HG03159 (cell line): ENCODE data around the gene USB1.

Source experiments
- ATAC-seq: cut with Tn5 transposase; IDR thresholded peaks from one replicate; pipeline ENCODE4 v1.9.1; 2021; ENCODE audit warnings: mild to moderate bottlenecking, moderate library complexity; ENCODE audit not compliant: unreplicated experiment

The USB1 gene

DNA sequence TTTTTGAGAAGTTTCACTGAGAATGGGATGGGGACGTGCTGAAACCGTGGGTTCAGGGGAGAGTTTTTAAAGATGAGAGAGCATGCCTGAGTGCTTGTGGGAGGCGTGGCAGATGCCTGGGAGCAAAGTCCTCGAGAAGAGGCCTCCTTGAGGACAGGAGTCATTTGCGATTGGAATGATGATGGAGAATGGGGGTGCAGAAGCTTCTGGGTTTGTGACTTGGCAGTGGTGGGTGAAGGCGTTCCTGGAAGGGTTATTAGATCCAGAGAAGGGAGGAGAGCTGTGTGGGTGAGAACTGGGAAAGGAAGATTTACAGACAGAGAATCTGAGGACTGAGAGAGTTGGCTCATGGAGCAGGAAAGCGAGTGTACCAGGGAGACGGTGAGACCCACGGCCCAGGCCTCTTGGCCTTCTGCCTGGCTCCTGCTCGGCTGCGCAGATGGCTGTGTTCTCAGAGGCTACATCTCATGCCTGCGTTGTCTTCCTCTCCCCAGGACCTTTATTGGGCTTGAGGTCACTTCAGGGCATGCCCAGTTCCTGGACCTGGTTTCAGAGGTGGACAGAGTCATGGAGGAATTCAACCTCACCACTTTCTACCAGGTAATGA is 15.7 kb downstream of the USB1 start:
- no peak for ATAC-seq

DNA sequence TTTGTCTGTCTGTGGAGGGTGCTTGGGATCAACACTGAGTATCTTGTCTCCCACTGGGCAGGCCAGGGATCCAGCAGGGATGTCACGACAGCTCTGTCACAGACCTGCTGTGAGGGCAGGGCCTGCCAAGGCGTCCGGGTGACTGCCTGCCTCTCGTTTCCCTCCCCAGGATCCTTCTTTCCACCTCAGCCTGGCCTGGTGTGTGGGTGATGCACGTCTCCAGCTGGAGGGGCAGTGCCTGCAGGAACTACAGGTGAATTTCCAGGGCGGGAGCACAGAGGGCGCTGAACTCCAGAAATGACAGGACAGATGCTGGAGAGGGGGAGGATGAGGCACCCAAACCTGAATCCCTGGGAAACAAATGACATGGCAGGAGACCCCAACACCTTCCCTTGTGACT is 17.6 kb downstream of the USB1 start:
- ATAC-seq = no peak

DNA sequence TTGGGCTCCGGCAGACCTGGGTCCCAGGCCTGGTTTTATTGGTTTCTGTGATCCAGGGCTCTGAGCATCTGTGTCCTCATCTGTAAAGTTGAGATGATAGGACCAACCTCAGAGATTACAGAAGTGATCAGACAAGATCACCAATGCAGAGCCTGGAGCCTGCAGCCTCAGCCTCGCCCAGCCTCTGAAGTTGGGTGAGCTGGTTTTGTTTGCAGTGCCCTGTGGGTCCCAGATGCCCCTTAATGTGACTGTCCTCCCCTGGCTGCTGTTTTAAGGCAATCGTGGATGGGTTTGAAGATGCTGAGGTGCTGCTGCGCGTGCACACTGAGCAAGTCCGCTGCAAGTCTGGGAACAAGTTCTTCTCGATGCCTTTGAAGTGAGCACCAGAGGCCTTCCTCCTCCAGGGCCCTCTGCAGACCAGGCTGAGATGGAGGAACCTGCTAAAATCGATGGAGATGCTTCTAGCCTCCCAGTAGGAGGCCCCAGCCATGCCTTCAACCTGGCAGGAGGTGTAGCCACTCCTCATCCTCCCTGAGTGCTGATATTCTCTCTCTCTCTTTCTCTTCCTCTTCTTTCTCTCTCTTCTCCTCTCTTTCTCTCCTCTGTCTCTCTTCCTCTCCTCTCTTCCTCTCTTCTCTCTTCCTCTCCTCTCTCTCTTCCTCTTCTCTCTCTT is 18.8 kb downstream of the USB1 start:
- ATAC-seq = no peak

DNA sequence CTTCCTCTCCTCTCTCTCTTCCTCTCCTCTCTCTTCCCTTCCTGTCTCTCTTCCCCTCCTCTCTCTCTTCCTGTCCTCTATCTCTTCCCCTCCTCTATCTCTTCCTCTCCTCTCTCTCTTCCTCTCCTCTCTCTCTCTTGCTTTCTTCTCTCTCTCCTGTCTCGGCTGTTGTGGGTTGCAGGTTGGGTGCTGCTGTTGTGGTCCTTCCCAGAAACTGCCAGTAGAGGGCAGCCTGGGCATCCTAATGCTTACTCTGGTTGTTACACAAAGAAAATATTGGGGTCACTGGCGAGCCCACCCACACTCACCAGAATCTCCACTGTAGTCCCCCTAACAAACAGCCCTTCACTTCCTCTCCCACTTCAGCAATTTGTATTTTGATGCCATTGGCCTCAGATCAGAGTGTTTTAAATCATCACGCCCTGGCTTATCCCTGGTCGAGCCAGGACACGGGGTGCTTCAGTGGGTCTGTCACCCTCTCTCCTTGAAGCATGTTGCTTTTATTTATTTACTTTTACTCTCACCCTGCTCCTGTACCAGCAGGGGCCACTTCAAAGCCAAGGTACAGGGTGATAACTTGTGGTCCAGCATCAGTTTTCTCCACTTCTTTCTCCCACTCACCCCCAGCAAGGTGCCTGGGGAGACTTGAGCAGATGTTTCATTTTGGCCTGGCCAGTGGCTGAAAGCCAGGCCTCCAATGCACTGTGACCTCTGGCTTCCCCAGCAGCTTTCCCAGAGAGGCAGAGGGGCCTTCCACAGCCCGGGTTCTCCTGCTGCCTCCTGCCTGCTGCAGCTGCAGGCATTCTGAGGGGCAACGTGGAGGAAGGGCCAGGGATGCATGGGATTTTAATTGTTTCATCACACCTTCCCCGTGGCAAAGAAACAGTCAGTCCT is 19.7 kb downstream of the USB1 start:
- ATAC-seq = no peak

DNA sequence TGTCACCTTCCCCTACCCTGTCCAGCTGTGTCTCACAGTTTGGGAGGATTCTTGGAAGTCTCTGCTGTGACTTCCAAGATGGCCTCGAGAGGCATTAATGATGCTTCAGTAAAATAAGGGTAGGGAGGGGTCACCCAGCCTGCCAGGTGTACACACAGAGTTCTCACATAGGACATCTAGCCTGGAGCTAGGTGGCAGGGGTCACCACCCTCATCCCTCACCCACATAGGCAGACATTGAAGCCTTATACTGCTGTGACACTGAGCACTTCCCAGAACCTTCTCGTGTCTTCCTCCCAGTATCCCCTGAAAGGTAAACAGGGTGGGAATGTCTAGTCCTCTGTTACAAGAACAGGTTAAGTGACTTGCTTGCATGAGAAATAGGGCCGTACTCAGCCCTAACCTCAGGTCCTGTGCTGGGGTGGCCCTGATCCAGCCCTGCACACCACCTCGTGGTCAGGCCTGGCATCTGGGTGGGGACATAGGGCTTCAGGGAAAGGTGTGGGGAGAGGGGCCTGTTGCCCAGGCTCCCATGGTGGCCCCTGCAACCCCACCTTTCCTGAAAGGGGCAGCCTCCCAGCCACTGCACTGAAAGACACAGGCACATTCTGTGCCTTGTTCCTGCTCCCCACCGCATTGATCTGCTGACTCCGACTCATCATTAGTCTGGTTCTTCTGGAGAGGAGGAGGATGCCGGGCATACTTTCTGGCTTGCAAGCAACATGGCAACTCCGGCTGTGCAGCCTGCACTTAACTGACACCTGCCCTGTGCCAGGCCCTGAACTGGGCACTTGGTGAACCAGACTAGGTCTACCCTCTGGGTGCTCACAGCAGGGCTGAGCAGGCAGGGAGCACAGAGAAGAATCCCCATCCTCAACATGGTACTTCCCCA is 20.7 kb downstream of the USB1 start:
- ATAC-seq = no peak

DNA sequence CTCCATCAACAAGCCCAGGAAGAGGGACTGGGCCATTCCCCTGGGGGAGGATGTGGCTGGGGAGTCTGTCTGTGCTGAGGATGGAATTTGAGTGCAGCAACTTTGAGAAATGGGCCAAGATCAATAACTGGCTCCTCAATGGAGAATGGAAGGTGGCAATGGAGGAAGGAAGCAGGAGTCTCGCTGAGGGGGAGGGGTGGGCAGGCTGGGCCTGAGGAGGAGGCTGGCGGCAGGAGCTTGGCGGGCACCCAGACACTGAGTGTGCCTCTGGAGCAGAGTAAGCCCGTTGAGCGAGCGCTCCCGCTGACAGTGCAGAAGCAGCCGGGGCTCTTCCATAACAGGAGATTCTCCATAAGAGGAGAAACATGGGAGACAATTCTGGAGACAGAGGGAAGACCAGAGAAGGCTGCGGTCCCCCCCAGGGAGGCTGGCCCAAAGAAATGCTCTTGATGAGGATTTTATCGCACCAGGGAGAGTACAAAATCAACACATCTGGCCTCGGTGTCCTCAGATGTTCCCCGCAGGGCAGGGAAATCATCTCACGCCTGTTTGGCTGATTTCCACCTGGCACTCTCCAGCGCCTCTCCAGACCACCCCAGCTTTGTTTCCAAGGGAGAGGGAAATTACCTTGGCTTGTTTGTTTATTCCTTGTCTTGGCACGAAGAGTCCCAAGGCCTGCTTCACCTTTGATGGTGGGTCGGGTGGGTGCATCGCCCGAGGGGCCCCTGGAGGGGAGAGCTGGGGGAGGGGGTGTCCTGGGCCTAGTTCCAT is 21.6 kb downstream of the USB1 start:
- no peak for ATAC-seq

DNA sequence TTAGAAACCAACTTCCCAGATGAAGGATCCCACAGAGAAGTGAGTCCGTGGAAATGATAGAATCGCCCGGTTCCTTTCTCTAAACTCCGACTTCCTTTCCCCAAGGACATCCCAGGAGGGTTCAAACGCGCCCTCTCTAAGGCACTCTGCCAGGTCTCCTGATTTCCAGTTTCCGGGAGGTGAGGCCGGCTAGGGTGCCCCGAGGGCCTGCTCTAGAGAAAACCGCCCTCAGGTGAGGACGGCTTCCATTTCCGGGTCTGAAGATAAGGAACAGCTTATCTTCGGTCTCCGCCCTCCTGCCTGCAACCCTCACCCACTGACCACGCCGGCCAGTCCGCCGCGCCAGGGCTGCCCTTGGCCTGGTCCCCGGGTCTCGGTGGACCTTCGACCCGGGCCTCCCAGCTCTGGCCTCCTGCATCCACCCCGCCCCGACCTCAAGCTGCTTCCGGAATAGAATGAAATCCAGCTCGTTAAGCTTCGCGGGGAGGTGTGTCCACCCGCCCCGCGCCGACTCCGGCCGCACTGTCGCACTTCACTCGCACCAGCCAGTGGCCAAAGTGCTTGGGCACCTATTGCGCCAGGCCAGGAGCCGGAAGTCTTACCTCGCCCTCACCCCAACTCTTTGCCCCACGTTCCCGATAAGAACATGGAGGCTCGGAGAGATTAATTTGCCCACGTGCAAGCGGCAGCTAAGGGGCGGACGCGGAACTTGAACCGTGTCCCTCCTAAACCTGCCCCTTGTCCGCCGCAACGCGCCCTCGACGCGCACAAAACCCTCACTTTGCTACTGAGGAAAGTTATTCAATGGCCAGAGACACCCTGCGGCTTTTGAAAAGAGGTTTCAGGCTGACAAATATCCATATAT is 23.5 kb downstream of the USB1 start:
- no peak for ATAC-seq

DNA sequence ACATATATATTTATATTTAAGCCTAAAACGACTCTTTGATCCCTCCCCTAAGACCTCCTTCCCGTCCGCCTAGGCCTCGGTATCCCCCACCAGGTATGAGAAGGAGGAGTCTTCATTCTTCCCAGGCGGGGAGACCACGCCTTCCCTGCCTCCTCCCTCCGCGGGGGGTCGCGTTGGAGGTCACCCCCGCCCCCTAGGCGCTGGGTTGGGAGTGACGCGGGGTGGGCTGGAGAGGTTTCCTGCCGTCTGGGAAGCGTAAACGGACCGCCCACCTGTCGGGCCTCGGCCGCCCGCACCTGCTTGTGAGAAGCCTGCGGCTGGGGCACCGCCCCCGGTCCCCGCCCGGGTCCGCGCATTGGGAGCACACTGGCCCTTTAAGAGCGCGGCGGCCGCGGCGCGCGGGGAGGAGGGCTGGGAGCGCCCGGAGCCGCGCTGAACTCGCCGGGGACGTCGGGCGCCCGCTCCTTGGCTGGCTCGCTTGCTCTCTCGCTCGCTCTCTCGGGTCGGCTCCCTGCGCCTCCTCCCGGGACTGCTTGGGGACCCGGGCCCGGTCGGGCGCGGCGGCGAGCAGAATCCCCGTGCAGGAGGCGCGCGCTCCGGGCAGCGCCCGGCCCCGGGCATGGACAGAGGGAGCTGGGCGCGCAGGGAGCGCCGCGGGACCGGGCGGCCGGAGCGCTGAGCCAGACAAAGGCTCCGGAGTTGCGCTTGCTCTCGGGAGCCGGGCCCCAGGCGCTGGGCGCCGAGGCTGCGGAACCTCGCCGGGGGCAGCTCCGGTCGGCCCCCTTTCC is 24.3 kb downstream of the USB1 start, which contains the start of gene MMP15:
TSS of gene MMP15 (plus strand) at position 404 of the 788 bp plus-strand sequence. CDS start 597 bp downstream, outside the sequence.
- ATAC-seq = no peak

DNA sequence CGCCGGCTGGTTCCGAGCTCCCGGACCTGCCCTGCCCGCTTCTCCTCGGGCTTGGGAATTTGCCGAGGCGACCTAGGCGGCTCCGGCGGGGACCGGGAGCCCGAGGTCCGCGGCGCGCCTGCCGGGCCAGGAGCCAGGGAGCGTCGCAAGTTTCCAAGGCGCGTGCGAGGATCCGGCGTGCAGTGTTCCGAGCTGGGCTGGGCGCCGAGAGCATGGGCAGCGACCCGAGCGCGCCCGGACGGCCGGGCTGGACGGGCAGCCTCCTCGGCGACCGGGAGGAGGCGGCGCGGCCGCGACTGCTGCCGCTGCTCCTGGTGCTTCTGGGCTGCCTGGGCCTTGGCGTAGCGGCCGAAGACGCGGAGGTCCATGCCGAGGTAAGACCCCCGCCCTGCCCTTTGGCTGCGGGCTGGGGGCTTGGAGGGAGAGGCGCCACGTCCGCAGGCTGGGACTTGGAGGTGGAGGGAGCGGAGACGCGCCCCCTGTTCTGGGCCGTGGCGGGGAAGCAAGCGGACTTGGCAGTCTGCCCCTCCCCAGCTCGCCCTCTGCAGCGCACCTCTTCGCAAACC is 25.0 kb downstream of the USB1 start:
- ATAC-seq = no peak

DNA sequence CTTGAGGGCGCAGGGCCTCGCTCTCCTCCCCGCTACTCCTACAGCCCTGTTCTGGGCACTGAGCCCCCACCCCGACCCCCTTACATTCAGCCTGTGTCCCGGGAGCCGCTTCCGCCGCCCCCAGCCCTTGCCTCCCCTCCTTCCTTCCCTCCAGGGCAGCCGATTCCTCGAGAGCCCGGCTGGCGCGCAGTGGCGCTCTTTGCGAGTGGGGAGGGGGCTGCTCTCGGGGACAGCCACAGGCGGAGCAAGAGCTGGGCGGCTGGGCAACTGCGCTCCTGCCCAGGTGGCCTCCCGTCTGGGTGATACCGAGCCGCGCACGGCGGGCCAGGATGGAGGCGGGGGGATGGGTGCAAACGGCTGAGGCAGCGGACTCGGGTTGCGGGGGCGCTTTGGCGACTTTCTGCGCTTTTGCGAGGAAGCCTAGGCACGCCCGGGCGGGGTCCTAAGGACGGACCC is 25.5 kb downstream of the USB1 start:
- no peak for ATAC-seq

DNA sequence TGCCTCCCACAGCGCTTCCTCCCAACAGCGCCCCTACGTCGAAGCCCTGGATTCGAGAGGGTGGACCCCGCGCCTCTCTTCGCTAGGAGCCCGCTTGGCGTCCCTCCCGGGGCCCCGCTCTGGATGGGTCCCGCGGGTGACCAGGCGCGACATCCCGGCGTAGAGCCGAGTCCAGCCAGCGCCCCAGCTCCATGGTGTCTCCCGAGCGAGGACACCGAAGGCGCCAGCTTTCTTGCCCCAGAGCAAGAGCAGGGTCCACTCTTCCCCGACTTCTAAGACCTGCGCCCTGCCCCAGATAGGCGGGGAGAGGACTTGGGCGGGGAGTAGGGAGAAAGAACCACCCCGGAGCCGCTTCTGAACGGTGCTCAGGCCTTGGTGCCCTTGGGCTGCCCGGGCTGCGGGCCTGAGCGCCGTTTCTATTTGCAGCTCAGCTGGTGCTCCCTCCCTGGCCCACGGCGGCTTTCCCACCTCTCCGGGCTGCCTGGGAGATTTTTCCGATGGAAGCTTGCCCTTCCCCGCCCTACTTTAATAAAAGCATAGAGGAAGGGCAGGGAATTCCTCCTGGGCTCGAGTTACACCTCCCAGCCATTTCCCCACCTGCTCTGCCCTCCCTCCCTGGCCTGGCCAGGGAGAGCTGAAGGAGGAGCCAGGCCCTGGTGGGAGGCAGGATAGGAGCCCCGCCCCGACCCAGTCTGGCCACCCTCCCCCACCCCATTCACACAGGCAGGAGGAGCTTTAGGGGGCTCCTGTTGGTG is 26.1 kb downstream of the USB1 start:
- ATAC-seq = no peak

DNA sequence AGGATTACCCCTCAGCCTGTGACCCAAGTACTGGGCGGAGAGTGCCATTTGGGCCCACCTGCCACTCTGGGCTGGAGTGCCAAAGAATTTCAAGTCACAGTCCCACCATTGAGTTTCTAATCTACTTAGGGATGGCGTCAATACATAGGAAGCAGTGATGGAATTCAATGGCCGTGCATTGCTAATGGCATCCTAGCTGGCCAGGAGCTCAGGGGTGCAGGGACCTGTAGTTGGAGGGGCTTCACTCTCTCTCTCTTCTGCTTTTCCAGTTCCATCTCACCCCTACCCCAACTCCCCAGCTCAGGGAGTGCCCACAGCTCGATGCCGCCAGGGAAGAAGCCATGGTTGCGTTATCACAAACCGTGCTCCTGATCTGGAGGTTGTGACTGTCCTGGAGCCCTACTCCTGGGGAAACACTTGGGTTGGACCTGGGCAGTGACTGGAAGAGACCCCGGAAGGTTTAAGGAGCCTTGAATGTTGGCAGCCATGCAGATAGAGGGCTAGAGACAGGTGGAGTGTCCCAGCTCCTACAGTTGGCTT is 26.8 kb downstream of the USB1 start:
- ATAC-seq = no peak

DNA sequence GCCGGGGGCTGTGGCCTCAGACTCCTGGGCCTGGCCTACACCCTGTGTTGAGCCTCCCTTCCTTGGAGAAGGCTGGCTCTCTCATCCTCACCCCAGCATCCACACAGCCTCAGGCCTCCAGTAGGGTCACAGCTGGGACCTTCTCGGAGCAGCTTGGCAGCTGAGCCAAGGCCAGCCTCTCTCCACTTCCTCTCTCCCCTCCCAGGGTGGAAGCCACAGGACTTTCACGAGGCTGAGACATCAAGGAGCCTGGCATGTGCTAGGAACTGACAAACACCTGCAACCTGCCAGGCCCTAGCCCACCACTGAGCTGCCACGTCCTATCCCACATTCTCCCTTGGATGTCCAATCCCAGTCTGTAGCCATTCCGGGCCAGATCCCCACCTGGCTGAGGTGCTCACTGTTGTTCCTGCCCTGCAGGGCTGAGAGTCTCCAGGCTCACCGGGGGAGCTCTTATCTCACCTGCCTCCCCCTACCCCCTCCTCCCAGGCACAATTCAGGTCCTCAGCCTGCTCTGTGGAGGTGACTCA is 27.4 kb downstream of the USB1 start:
- no peak for ATAC-seq

DNA sequence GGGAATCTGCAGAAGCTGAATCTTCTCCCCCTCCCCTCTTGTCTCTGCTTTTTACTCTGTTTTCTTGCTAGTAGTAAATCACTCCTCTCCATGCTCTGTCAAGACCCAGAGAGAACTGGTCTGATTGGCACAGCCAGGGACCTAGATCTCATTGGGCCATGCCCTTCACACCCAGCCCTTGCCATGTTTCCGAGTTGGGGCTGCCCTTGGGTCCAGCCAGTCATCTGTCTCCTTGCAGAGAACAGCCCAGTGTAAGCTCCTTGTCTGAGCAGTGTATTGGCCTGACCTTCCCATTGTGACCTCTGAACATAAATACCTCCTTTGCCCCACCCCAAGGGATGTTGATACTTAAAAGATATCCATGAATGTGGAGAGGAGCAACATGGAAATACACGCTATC is 28.2 kb downstream of the USB1 start:
- no peak for ATAC-seq

DNA sequence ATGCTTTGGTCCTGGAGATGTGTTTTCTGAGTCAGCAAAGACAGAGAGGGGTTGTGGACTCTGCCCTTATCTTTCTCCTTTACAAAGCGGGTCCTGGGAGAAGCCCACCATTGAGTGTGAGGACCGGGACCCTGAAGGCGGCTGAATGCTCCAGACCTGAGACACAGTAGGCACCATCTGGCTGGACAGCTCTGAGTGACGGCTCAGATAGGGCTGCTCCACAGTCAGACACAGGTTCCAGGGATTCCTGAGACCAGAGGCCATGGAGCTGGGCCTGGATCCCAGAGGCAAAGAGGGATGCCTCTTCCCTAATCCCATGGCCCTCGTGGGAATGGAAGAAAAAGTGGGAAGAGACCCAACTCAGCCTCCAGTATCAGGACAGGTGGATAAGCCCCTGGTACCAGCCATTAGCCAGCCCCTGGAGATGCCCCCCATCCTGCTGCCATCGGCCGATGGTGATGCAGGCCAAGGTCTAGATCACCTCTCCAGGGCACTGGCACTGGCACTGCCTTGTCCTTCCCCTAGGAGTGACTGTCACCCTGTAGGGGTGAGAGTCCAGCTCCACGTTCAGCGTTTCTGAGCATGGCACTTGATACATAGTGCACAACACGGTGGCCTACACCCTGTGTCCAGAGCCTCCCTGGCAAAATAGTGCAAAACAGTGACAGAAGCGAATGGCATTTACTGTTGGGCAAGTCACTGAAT is 29.1 kb downstream of the USB1 start:
- ATAC-seq = no peak
